HepG2 (cell line): ENCODE data around the gene SMPD3. TPM values are rescaled to one million over a fixed set of nuclear protein-coding genes. Genes with fewer than 3 reads are reported as not detected.

Experiments used
- AGO1 ChIP-seq: fragments of 200-400 bp; formaldehyde crosslinking; IDR thresholded peaks from 2 replicates; pipeline ENCODE4 v1.6.1; 2017; ENCODE audit warnings: mild to moderate bottlenecking, low read depth, low read length, moderate library complexity; ENCODE audit not compliant: poor library complexity, severe bottlenecking
- ATM ChIP-seq: fragments of 450-650 bp; IDR thresholded peaks from 2 replicates; pipeline ENCODE4 v1.7.1; 2017; ENCODE audit warnings: mild to moderate bottlenecking, borderline replicate concordance
- ATRX ChIP-seq: sonication (generic); formaldehyde crosslinking; IDR thresholded peaks from 2 replicates; pipeline ENCODE4 v1.4.0; 2020; ENCODE audit warnings: missing genetic modification reagents, borderline replicate concordance
- FOXJ3 ChIP-seq: sonication (generic); formaldehyde crosslinking; IDR thresholded peaks from 2 replicates; pipeline ENCODE4 v1.4.0; 2020; ENCODE audit warnings: missing genetic modification reagents, mild to moderate bottlenecking, borderline replicate concordance
- HOXA5 ChIP-seq: sonication (generic); formaldehyde crosslinking; IDR thresholded peaks from 2 replicates; pipeline ENCODE4 v1.4.0; 2020; ENCODE audit warnings: missing genetic modification reagents
- KLF16 ChIP-seq, 2 experiments: sonication (generic) in 1 of 2; formaldehyde crosslinking in 1 of 2; IDR thresholded peaks; 2 replicates each; pipeline versions ENCODE4 v1.6.1 to v1.8.0; 2016 to 2023; ENCODE audit warnings: missing genetic modification reagents in 2 of 2, missing compliant biosample characterization in 1 of 2
- MTA3 ChIP-seq: sonication (generic); formaldehyde crosslinking; IDR thresholded peaks from 2 replicates; pipeline ENCODE4 v1.4.0; 2020; ENCODE audit warnings: missing genetic modification reagents
- MXD4 ChIP-seq: IDR thresholded peaks from 2 replicates; pipeline ENCODE4 v1.6.1; 2016; ENCODE audit warnings: mild to moderate bottlenecking, missing biosample characterization, missing genetic modification reagents
- NAIF1 ChIP-seq: sonication (generic); formaldehyde crosslinking; IDR thresholded peaks from 2 replicates; pipeline ENCODE4 v1.5.0; 2020; ENCODE audit warnings: mild to moderate bottlenecking, missing genetic modification reagents, borderline replicate concordance
- NR1H2 ChIP-seq: sonication (generic); formaldehyde crosslinking; IDR thresholded peaks from 2 replicates; pipeline ENCODE4 v1.8.1; 2022; ENCODE audit warnings: low read depth, missing genetic modification reagents, borderline replicate concordance
- ONECUT2 ChIP-seq: sonication (generic); formaldehyde crosslinking; IDR thresholded peaks from 2 replicates; pipeline ENCODE4 v1.4.0; 2020; ENCODE audit warnings: missing genetic modification reagents
- POLR2AphosphoS2 ChIP-seq: IDR thresholded peaks from 2 replicates; pipeline ENCODE4 v1.6.1; 2011; ENCODE audit warnings: low read depth, low read length, improper control_type of control experiment
- SKI ChIP-seq: fragments of 450-650 bp; IDR thresholded peaks from one replicate; pipeline ENCODE4 v1.6.1; 2018; ENCODE audit warnings: mild to moderate bottlenecking; ENCODE audit not compliant: partially characterized antibody
- SMAD9 ChIP-seq: sonication (generic); formaldehyde crosslinking; IDR thresholded peaks from 2 replicates; pipeline ENCODE4 v1.5.1; 2020; ENCODE audit warnings: mild to moderate bottlenecking, missing genetic modification reagents
- TBX3 ChIP-seq: fragments of 450-650 bp; IDR thresholded peaks from 2 replicates; pipeline ENCODE4 v1.6.1; 2017; ENCODE audit warnings: antibody characterized with exemption, mild to moderate bottlenecking, inconsistent platforms, borderline replicate concordance
- ZBTB42 ChIP-seq: sonication (generic); formaldehyde crosslinking; IDR thresholded peaks from 2 replicates; pipeline ENCODE4 v1.5.0; 2020; ENCODE audit warnings: mild to moderate bottlenecking, missing genetic modification reagents
- ZNF552 ChIP-seq: sonication (generic); formaldehyde crosslinking; IDR thresholded peaks from 2 replicates; pipeline ENCODE4 v1.9.0; 2022; ENCODE audit warnings: missing genetic modification reagents, mild to moderate bottlenecking, borderline replicate concordance
- ZNF615 ChIP-seq: sonication (generic); formaldehyde crosslinking; IDR thresholded peaks from 2 replicates; pipeline ENCODE4 v1.5.0; 2020; ENCODE audit warnings: mild to moderate bottlenecking, missing genetic modification reagents, borderline replicate concordance
- ZNF7 ChIP-seq: IDR thresholded peaks from 2 replicates; pipeline ENCODE4 v1.6.1; 2016; ENCODE audit warnings: missing biosample characterization, missing genetic modification reagents
- polyA plus RNA-seq, 8 experiments: library from polyadenylated mRNA; depleted of rRNA in 3 of 8; stranded (reverse) in 7 of 8; unstranded in 1 of 8; fragments of >200 nt; fragmentation: Illumina TruSeq in 4 of 8; extraction: Trizol in 4 of 8; gene quantifications; 2 replicates each; pipeline versions ENCODE4 v1.2.1 to v1.2.3, GENCODE V29; 2011 to 2016; ENCODE audit warnings: low read depth in 4 of 8, missing spikeins in 1 of 8, mixed read lengths in 1 of 8; ENCODE audit not compliant: insufficient read depth in 1 of 8
- total RNA-seq, 5 experiments: library from RNA; depleted of rRNA; stranded (reverse); fragments of >200 nt; fragmentation: Illumina TruSeq; extraction: Trizol; gene quantifications; 2 replicates each; pipeline ENCODE4 v1.2.3, GENCODE V29; 2016; ENCODE audit warnings: low read depth in 1 of 5
- TF ChIP-seq, protein P1 (sequence below): sonication (generic); formaldehyde crosslinking; IDR thresholded peaks from 2 replicates; pipeline ENCODE4 v1.9.0; 2021; ENCODE audit warnings: mild to moderate bottlenecking, missing genetic modification reagents
- TF ChIP-seq, protein P2 (sequence below): IDR thresholded peaks from 2 replicates; pipeline ENCODE4 v1.6.1; 2012; ENCODE audit warnings: inconsistent platforms
- TF ChIP-seq, protein P3 (sequence below): sonication (generic); formaldehyde crosslinking; IDR thresholded peaks from 2 replicates; pipeline ENCODE4 v1.4.0; 2020; ENCODE audit warnings: missing genetic modification reagents
- TF ChIP-seq, protein P4 (sequence below): sonication (generic); formaldehyde crosslinking; IDR thresholded peaks from 2 replicates; pipeline ENCODE4 v1.5.0; 2020; ENCODE audit warnings: missing genetic modification reagents

Gene SMPD3
- total and polyA plus RNA-seq, 2 of the 13 experiments (the other 11 are each of a cell fraction or from before 2014, with no cell fraction given), result 0.07 to 0.32 TPM

GRCh38 chr16:68310774-68311511, 137.4 kb downstream of the SMPD3 start, which contains the start of the genes PRMT7 and SLC7A6OS (continued):
- TF ChIP-seq, protein P1, sequence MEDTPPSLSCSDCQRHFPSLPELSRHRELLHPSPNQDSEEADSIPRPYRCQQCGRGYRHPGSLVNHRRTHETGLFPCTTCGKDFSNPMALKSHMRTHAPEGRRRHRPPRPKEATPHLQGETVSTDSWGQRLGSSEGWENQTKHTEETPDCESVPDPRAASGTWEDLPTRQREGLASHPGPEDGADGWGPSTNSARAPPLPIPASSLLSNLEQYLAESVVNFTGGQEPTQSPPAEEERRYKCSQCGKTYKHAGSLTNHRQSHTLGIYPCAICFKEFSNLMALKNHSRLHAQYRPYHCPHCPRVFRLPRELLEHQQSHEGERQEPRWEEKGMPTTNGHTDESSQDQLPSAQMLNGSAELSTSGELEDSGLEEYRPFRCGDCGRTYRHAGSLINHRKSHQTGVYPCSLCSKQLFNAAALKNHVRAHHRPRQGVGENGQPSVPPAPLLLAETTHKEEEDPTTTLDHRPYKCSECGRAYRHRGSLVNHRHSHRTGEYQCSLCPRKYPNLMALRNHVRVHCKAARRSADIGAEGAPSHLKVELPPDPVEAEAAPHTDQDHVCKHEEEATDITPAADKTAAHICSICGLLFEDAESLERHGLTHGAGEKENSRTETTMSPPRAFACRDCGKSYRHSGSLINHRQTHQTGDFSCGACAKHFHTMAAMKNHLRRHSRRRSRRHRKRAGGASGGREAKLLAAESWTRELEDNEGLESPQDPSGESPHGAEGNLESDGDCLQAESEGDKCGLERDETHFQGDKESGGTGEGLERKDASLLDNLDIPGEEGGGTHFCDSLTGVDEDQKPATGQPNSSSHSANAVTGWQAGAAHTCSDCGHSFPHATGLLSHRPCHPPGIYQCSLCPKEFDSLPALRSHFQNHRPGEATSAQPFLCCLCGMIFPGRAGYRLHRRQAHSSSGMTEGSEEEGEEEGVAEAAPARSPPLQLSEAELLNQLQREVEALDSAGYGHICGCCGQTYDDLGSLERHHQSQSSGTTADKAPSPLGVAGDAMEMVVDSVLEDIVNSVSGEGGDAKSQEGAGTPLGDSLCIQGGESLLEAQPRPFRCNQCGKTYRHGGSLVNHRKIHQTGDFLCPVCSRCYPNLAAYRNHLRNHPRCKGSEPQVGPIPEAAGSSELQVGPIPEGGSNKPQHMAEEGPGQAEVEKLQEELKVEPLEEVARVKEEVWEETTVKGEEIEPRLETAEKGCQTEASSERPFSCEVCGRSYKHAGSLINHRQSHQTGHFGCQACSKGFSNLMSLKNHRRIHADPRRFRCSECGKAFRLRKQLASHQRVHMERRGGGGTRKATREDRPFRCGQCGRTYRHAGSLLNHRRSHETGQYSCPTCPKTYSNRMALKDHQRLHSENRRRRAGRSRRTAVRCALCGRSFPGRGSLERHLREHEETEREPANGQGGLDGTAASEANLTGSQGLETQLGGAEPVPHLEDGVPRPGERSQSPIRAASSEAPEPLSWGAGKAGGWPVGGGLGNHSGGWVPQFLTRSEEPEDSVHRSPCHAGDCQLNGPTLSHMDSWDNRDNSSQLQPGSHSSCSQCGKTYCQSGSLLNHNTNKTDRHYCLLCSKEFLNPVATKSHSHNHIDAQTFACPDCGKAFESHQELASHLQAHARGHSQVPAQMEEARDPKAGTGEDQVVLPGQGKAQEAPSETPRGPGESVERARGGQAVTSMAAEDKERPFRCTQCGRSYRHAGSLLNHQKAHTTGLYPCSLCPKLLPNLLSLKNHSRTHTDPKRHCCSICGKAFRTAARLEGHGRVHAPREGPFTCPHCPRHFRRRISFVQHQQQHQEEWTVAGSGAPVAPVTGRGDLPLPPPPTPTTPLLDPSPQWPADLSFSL (CRISPR knock-in tag), result peak; percentile 62; the same call in 1 of the 2 replicates
- TF ChIP-seq, protein P2, sequence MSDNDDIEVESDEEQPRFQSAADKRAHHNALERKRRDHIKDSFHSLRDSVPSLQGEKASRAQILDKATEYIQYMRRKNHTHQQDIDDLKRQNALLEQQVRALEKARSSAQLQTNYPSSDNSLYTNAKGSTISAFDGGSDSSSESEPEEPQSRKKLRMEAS, result peak; percentile 100
- TF ChIP-seq NR1H2 (CRISPR knock-in tag) (peak; percentile 99), MXD4 (CRISPR knock-in tag) (peak; percentile 99), AGO1 (peak; percentile 87), ZBTB42 (peak; percentile 98), ATRX (CRISPR knock-in tag) (peak; percentile 90; the same call in 1 of the 2 replicates), TBX3 (peak; percentile 43; the same call in 1 of the 2 replicates), SMAD9 (CRISPR knock-in tag) (peak; percentile 99), FOXJ3 (CRISPR knock-in tag) (peak; percentile 83), HOXA5 (CRISPR knock-in tag) (peak; percentile 99), POLR2AphosphoS2 (0 out of 2 replicates have a peak, but pooled peaks have one; percentile 38), ZNF552 (CRISPR knock-in tag) (peak; percentile 100), ZNF615 (CRISPR knock-in tag) (no peak), ATM (no peak), NAIF1 (CRISPR knock-in tag) (peak; percentile 90), SKI (peak; percentile 11), KLF16 (CRISPR knock-in tag; IDR thresholded peaks at IDR 0.05) (peak; percentile 99 to 100), ZNF7 (CRISPR knock-in tag) (0 out of 2 replicates have a peak, but pooled peaks have one; percentile 56), MTA3 (CRISPR knock-in tag) (no peak), ONECUT2 (CRISPR knock-in tag) (peak; percentile 79)
- TF ChIP-seq, protein P3, sequence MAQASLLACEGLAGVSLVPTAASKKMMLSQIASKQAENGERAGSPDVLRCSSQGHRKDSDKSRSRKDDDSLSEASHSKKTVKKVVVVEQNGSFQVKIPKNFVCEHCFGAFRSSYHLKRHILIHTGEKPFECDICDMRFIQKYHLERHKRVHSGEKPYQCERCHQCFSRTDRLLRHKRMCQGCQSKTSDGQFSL (CRISPR knock-in tag), result peak; percentile 95
- TF ChIP-seq, protein P4, sequence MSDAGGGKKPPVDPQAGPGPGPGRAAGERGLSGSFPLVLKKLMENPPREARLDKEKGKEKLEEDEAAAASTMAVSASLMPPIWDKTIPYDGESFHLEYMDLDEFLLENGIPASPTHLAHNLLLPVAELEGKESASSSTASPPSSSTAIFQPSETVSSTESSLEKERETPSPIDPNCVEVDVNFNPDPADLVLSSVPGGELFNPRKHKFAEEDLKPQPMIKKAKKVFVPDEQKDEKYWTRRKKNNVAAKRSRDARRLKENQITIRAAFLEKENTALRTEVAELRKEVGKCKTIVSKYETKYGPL (CRISPR knock-in tag), result peak; percentile 98
